GM12878 (cell line): ENCODE data around the gene SFXN5. TPM values are rescaled to one million over a fixed set of nuclear protein-coding genes. Genes with fewer than 3 reads are reported as not detected.

Experiments
- ATAC-seq: fragments of 200-7000 bp; cut with Tn5 transposase; 3 replicates; pipeline ENCODE4 v1.9.1; 2020; ENCODE audit warnings: mild to moderate bottlenecking, moderate library complexity
- BruUV-seq: library from RNA; stranded (reverse); fragments of 400-500 nt; replicated peaks from 2 replicates; lab custom pipeline; 2021; lab: Mats Ljungman, UMichigan
- CTCF ChIA-PET: fragments of 300-600 bp; sonication (Branson Sonifier 250); formaldehyde crosslinking; extraction: SDS; loops from one replicate; lab custom pipeline; 2021; ENCODE audit warnings: inconsistent platforms; lab: Yijun Ruan, JAX
- POLR2A ChIA-PET: fragments of 350-600 bp; formaldehyde crosslinking; extraction: SDS; loops from one replicate; lab custom pipeline; 2021; ENCODE audit warnings: inconsistent platforms; lab: Charles Lee
- RAD21 ChIA-PET: fragments of 300-600 bp; sonication (Branson Sonifier 250); formaldehyde crosslinking; loops from one replicate; lab custom pipeline; 2023; ENCODE audit warnings: antibody characterized with exemption; ENCODE audit not compliant: unreplicated experiment; lab: Charles Lee
- SMC1A ChIA-PET: fragments of 300-600 bp; sonication (Branson Sonifier 250); formaldehyde crosslinking; loops from one replicate; lab custom pipeline; 2023; ENCODE audit not compliant: unreplicated experiment, uncharacterized antibody; lab: Charles Lee
- DNase-seq: peaks from one replicate; pipeline ENCODE4 v3.0.0-alpha.2; 2011; ENCODE audit warnings: low read depth, low spot score
- FAIRE-seq: peaks from 3 replicates; lab custom pipeline; 2011; peaks lifted over from hg19 to GRCh38; lab: Jason Lieb, UNC
- H2AFZ ChIP-seq: 2 replicates; pipeline ENCODE4 v1.6.0; 2011; ENCODE audit warnings: low read depth, low read length, control low read depth; ENCODE audit not compliant: control insufficient read depth
- H3K27ac ChIP-seq: 2 replicates; pipeline ENCODE4 v1.5.1; 2011; ENCODE audit warnings: control low read depth; ENCODE audit not compliant: control insufficient read depth, insufficient read depth
- H3K27me3 ChIP-seq, 2 experiments: replicated peaks in 1 of 2; 2 replicates each; pipeline versions ENCODE4 v1.6.0 to v1.6.1; 2011; ENCODE audit warnings: low read length in 1 of 2; ENCODE audit not compliant: control insufficient read depth in 2 of 2, insufficient read depth in 2 of 2
- H3K36me3 ChIP-seq, 2 experiments: 2 replicates each; pipeline ENCODE4 v1.5.1; 2011; ENCODE audit warnings: low read length in 1 of 2; ENCODE audit not compliant: control insufficient read depth in 2 of 2, insufficient read depth in 2 of 2
- H3K4me1 ChIP-seq: 2 replicates; pipeline ENCODE4 v1.6.1; 2011; ENCODE audit warnings: mild to moderate bottlenecking, low read length, moderate library complexity, mixed read lengths; ENCODE audit not compliant: control insufficient read depth, insufficient read depth
- H3K4me2 ChIP-seq: 2 replicates; pipeline ENCODE4 v1.6.0; 2011; ENCODE audit warnings: control low read depth; ENCODE audit not compliant: control insufficient read depth, insufficient read depth
- H3K4me3 ChIP-seq: fragments of 200-600 bp; sonication (generic); 2 replicates; pipeline ENCODE4 v1.5.1; 2016
- H3K79me2 ChIP-seq: 2 replicates; pipeline ENCODE4 v1.6.0; 2011; ENCODE audit warnings: low read length; ENCODE audit not compliant: control insufficient read depth, insufficient read depth
- H3K9ac ChIP-seq: 2 replicates; pipeline ENCODE4 v1.8.0; 2011; ENCODE audit warnings: low read length, control low read depth, mixed read lengths; ENCODE audit not compliant: control insufficient read depth, insufficient read depth
- H3K9me3 ChIP-seq: replicated peaks from 3 replicates; pipeline ENCODE4 v1.5.1; 2011; ENCODE audit warnings: mild to moderate bottlenecking, low read length; ENCODE audit not compliant: control insufficient read depth, insufficient read depth
- H4K20me1 ChIP-seq: 2 replicates; pipeline ENCODE4 v1.6.0; 2011; ENCODE audit not compliant: control insufficient read depth, insufficient read depth
- CBFB ChIP-seq: IDR thresholded peaks from 2 replicates; pipeline ENCODE4 v1.6.1; 2016; ENCODE audit warnings: antibody characterized with exemption, low read depth
- CHD1 ChIP-seq: IDR thresholded peaks from 2 replicates; pipeline ENCODE4 v1.6.1; 2012; ENCODE audit warnings: low read depth, low read length, improper control_type of control experiment
- GATAD2B ChIP-seq: fragments of 450-650 bp; conservative IDR thresholded peaks from 2 replicates; pipeline ENCODE4 v1.6.1; 2017; ENCODE audit warnings: low read depth, mild to moderate bottlenecking, moderate library complexity
- NFYA ChIP-seq: IDR thresholded peaks from 2 replicates; pipeline ENCODE4 v1.6.1; 2011; ENCODE audit warnings: low read depth, mild to moderate bottlenecking, low read length, improper control_type of control experiment, borderline replicate concordance
- POLR2AphosphoS5 ChIP-seq: IDR thresholded peaks from 2 replicates; pipeline ENCODE4 v1.6.1; 2011; ENCODE audit warnings: mild to moderate bottlenecking, low read length, inconsistent platforms
- SPI1 ChIP-seq: IDR thresholded peaks from 2 replicates; pipeline ENCODE4 v1.6.1; 2011; ENCODE audit warnings: low read depth, mild to moderate bottlenecking, low read length, moderate library complexity, borderline replicate concordance; ENCODE audit not compliant: insufficient read depth
- ZSCAN29 ChIP-seq: fragments of 450-650 bp; IDR thresholded peaks from 2 replicates; pipeline ENCODE4 v1.6.1; 2017; ENCODE audit warnings: mild to moderate bottlenecking, moderate library complexity
- WGBS: methylation state at CpG from one replicate; pipeline ENCODE4 v1.1.6; 2016; ENCODE audit warnings: low lambda C conversion rate; ENCODE audit not compliant: insufficient replicate concordance, insufficient coverage; ENCODE audit errors: missing lambda C conversion rate; 5-methylcytosine and 5-hydroxymethylcytosine counted together
- in situ Hi-C: fragments of 300-500 bp; cut with MboI; formaldehyde crosslinking; loops from 9 replicates; pipeline ENCODE4 v1.14.3; 2018; ENCODE audit warnings: mixed read lengths
- intact Hi-C: fragments of 100-400 bp; cut with micrococcal nuclease; formaldehyde crosslinking; loops from one replicate; pipeline ENCODE4 v1.14.2; 2022; ENCODE audit not compliant: unreplicated experiment
- polyA plus RNA-seq, 11 experiments: library from polyadenylated mRNA; depleted of rRNA in 4 of 11; unstranded in 6 of 11; stranded (reverse) in 5 of 11; fragments of >200 nt; fragmentation: Nextera tagmentation in 4 of 11; fragmentation: Illumina TruSeq in 1 of 11; extraction: Ambion mirVana in 4 of 11; extraction: Trizol in 1 of 11; gene quantifications; 1 replicate in 1 of 11; 2 replicates in 10 of 11; pipeline versions ENCODE4 v1.2.1 to v1.2.3, GENCODE V29; 2011 to 2016; ENCODE audit warnings: inconsistent platforms in 2 of 11, missing spikeins in 2 of 11, low read depth in 1 of 11
- total RNA-seq, 4 experiments: library from RNA; depleted of rRNA in 3 of 4; stranded (reverse); fragments of >200 nt in 3 of 4; fragmentation: Illumina TruSeq in 1 of 4; extraction: Trizol in 1 of 4; gene quantifications; 2 replicates each; pipeline versions ENCODE4 v1.2.1 to v1.2.3, GENCODE V29; 2013 to 2021
- TF ChIP-seq, protein P1 (sequence below): fragments of 450-650 bp; IDR thresholded peaks from 2 replicates; pipeline ENCODE4 v1.6.1; 2016; ENCODE audit warnings: mild to moderate bottlenecking, moderate library complexity, borderline replicate concordance

SFXN5 gene
- total and polyA plus RNA-seq, 10 of the 15 experiments (the other 5 are each of a cell fraction or from before 2014, with no cell fraction given), result 3.3 to 15.9 (median 11.2) TPM

DNA sequence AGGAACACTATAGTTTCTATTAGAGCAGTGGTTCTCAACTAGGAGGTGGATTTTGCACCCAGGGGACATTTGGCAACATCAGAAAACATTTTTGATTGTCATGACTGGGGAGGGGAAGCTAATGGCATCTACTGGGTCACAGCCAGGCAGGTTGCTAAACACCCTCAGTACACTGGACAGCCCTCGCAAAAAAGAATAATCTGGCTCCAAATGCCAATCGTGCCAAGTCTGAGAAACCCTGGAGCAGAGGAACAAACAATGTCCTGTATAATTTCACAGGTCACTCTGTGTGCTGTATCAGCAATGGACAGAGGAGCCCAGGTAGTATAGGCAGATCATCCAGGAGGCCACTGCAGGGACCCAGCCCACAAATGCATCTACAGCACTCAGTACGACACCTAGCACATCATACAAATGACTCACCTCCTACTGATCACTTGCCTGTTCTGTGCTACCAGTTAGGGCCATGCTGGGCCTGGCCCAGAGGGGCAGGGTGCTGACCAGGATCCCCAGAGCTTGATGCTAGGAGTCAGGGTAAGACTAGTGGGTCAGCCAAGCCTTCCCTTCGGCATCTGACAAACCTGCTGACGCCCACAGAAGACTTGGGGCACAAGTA is 37.6 kb downstream of the SFXN5 start:
- intact Hi-C loops, result no loop called here
- Histone ChIP-seq H3K4me2 (no peak overlapping the region), H3K79me2 (no peaks in the 10 kb centered on the region), H3K4me3 (no peak overlapping the region), H4K20me1 (no peaks in the 10 kb centered on the region), H3K9me3 (no peaks in the 10 kb centered on the region), H3K27me3 (no peaks in the 10 kb centered on the region), H2AFZ (no peak overlapping the region), H3K9ac (no peak overlapping the region), H3K36me3 (no peaks in the 10 kb centered on the region), H3K27ac (no peak overlapping the region), H3K4me1 (no peaks in the 10 kb centered on the region)
- POLR2A ChIA-PET, result no interaction called here
- CTCF ChIA-PET, result interaction anchor here (0.9 kb wide), 1 partner anchor 42 kb away, joined by 3 read pairs; no protein-coding TSS in a partner anchor
- no peak for DNase-seq
- in situ Hi-C loops, result no loop called here
- 46% methylated on average over 5 of the region's 5 CpGs for WGBS
- BruUV-seq, result no TSS peak
- FAIRE-seq, result no peak
- SMC1A ChIA-PET, result no interaction called here
- no peak for TF ChIP-seq ZSCAN29
- TF ChIP-seq, all 136 proteins: peak for 0
- ATAC-seq, result no peak
- RAD21 ChIA-PET, result no interaction called here

DNA sequence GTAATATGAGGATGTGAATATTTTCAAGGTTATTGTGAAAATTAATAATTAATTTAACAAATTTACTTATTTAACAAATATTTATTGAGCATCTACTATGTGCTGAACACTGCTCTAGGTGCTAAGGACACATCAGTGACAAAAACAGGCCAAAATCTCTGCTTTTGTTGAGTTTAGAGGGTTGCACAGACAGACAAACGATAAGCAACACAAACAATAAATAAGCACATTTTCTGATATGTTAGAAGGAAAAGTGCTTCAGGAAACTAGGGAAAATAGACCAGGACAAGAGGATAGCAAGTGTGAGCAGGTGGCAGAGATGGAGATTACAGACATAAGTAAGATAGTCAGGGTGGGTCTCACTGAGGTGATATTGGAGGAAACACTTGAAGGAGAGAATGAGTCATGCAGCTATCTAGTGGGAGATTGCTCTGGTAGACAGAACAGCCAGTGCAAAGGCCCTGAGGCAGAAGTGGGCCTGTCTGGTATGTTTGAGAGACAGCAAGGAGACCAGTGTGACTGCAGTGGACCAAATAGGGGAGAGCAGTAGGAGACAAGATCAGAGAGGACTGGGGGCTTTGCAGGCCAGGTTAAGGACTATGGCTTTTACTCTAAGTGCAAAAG is 38.3 kb downstream of the SFXN5 start:
- Histone ChIP-seq H3K27ac (no peak overlapping the region), H3K27me3 (no peaks in the 10 kb centered on the region), H3K36me3 (no peaks in the 10 kb centered on the region), H3K4me3 (no peak overlapping the region), H4K20me1 (no peaks in the 10 kb centered on the region), H3K9me3 (no peaks in the 10 kb centered on the region), H3K4me2 (no peak overlapping the region), H3K4me1 (no peaks in the 10 kb centered on the region), H3K9ac (no peak overlapping the region), H2AFZ (no peak overlapping the region), H3K79me2 (no peaks in the 10 kb centered on the region)
- TF ChIP-seq SPI1 (peak; percentile 32; the same call in 1 of the 2 replicates), POLR2AphosphoS5 (no peak), GATAD2B (no peak), NFYA (no peak), CBFB (no peak), CHD1 (no peak)
- TF ChIP-seq, protein P1, sequence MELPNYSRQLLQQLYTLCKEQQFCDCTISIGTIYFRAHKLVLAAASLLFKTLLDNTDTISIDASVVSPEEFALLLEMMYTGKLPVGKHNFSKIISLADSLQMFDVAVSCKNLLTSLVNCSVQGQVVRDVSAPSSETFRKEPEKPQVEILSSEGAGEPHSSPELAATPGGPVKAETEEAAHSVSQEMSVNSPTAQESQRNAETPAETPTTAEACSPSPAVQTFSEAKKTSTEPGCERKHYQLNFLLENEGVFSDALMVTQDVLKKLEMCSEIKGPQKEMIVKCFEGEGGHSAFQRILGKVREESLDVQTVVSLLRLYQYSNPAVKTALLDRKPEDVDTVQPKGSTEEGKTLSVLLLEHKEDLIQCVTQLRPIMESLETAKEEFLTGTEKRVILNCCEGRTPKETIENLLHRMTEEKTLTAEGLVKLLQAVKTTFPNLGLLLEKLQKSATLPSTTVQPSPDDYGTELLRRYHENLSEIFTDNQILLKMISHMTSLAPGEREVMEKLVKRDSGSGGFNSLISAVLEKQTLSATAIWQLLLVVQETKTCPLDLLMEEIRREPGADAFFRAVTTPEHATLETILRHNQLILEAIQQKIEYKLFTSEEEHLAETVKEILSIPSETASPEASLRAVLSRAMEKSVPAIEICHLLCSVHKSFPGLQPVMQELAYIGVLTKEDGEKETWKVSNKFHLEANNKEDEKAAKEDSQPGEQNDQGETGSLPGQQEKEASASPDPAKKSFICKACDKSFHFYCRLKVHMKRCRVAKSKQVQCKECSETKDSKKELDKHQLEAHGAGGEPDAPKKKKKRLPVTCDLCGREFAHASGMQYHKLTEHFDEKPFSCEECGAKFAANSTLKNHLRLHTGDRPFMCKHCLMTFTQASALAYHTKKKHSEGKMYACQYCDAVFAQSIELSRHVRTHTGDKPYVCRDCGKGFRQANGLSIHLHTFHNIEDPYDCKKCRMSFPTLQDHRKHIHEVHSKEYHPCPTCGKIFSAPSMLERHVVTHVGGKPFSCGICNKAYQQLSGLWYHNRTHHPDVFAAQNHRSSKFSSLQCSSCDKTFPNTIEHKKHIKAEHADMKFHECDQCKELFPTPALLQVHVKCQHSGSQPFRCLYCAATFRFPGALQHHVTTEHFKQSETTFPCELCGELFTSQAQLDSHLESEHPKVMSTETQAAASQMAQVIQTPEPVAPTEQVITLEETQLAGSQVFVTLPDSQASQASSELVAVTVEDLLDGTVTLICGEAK, result no peak
- ATAC-seq (peak; percentile 37), FAIRE-seq (no peak), DNase-seq (no peak)
- ChIA-PET POLR2A (interaction anchor here (0.5 kb wide), 1 partner anchor 14 kb away, joined by 3 read pairs; no protein-coding TSS in a partner anchor), SMC1A (no interaction called here), RAD21 (no interaction called here), CTCF (interaction anchor here (0.9 kb wide), 1 partner anchor 42 kb away, joined by 3 read pairs; no protein-coding TSS in a partner anchor)
- WGBS, result 73% methylated on average over 1 of the region's 1 CpG
- in situ Hi-C loops (no loop called here), intact Hi-C loops (no loop called here)
- BruUV-seq, result no TSS peak
